ENCODE data around the gene ENTREP3.

Gene ENTREP3

DNA sequence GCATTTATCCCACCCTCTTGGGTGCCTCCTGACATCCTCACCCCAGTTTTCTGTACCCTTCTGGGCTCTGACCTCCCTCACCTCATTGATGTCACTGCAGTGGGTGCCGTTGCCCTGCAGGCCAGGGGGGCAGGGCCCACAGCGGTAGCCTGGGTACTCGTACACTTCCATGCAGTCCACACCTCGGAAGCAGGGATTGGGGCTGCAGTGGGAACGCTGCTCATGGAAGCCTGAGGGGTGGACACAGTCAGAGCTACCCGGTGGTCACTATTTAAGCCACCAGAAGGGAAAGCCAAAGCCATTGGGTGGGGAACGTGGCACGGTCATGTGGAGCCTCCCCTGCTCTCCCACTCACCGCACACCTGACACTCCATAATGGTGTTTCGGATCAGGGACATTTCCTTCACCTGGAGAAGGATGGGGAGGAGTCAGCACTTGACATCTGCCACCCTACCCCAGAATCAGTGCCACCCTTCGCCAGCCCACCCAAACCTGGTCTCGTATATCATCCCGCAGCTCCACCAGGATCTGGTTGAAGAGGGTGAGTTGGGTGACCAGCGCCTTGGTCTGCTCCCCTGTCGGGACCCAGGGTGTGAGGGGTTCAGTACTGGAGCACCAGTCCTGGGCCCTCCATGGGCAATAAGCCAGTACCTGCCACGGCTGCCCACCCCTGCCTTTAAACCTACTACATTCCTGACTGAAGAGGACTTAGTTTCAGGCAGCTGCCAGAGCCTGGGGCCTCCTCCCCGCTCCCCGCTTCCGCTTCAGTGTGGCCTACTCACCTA lies 52.4 kb downstream of the ENTREP3 start:
- no peak overlapping the region for H3K4me3 ChIP-seq (ENCODE audit: low read depth, low read length)
- H3K4me1 ChIP-seq = peaks cover 7% of the 10 kb centered on the region
- no peaks in the 10 kb centered on the region for H3K27me3 ChIP-seq
- TF ChIP-seq, protein P1, sequence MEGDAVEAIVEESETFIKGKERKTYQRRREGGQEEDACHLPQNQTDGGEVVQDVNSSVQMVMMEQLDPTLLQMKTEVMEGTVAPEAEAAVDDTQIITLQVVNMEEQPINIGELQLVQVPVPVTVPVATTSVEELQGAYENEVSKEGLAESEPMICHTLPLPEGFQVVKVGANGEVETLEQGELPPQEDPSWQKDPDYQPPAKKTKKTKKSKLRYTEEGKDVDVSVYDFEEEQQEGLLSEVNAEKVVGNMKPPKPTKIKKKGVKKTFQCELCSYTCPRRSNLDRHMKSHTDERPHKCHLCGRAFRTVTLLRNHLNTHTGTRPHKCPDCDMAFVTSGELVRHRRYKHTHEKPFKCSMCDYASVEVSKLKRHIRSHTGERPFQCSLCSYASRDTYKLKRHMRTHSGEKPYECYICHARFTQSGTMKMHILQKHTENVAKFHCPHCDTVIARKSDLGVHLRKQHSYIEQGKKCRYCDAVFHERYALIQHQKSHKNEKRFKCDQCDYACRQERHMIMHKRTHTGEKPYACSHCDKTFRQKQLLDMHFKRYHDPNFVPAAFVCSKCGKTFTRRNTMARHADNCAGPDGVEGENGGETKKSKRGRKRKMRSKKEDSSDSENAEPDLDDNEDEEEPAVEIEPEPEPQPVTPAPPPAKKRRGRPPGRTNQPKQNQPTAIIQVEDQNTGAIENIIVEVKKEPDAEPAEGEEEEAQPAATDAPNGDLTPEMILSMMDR (IDR thresholded peaks at IDR 0.05; ENCODE audit: low read depth, low read length) = no peak
- H3K36me3 ChIP-seq = peaks cover 18% of the 10 kb centered on the region
- no peak for DNase-seq
- H3K9me3 ChIP-seq = no peaks in the 10 kb centered on the region

DNA sequence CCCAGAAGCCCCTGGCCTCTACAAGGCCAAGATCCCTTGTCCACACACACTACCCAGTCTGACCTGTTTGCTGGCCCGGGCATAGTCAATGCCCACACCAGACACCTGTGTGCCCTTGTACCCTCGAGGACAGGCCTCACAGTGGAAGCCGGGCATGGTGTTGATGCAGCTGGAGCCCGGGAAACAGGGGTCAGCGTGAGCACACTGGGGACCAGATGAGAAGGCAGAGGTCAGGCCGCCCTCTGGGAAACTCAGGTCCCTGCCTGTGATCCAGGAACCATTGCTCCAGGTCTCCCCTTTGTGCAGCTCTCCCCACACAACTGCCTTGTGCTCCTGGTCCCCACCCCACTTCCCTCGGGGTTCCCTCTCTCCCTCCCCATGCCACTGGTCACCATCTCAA lies 53.1 kb downstream of the ENTREP3 start:
- TF ChIP-seq, protein P1 (IDR thresholded peaks at IDR 0.05; ENCODE audit: low read depth, low read length) = no peak
- Histone ChIP-seq H3K4me1 (peaks cover 3% of the 10 kb centered on the region), H3K36me3 (peaks cover 20% of the 10 kb centered on the region), H3K4me3 (ENCODE audit: low read depth, low read length) (no peak overlapping the region), H3K9me3 (no peaks in the 10 kb centered on the region), H3K27me3 (no peaks in the 10 kb centered on the region)
- DNase-seq = no peak

DNA sequence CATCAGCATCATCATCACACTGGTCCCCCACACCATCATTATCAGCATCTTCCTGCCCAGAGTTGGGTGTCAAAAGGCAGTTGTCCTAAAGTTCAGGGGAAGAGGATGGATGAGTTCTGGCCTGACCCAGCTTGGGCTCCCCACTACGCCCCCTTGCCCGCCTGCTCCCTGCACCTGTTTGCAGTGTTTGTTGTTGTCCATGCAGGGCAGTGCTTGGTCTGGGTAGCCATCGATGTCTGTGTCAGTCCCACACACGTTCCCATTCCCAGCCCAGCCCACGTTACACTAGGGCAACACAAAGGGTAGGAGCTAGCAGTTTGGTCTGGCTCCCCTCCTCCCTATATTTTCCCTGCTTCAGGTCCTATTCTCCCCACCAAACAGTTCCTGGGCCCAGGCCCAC lies 54.4 kb downstream of the ENTREP3 start:
- Histone ChIP-seq H3K9me3 (no peaks in the 10 kb centered on the region), H3K4me1 (peaks cover 1% of the 10 kb centered on the region; the same call in 1 of the 2 replicates), H3K36me3 (peaks cover 20% of the 10 kb centered on the region), H3K4me3 (ENCODE audit: low read depth, low read length) (no peak overlapping the region), H3K27me3 (no peaks in the 10 kb centered on the region)
- TF ChIP-seq, protein P1 (IDR thresholded peaks at IDR 0.05; ENCODE audit: low read depth, low read length) = no peak
- DNase-seq = no peak

DNA sequence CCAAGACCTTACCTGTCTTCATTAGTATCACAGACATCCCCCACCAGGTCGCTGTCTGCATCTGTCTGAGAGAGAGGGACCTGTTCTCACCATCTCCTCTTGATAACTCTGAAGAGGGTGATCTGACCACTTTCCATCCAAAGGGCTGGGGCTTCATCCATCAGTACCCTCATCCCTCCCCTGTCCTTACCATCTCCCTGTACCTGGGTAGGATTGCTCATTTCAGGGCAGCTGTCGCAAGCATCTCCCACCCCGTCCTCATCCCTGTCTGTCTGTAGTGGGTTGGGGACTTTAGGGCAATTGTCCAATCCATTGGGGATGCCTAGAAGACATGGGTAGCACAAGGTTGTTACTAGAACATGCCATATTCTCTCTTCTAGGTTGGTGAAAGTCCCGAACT lies 55.5 kb downstream of the ENTREP3 start:
- no peaks in the 10 kb centered on the region for H3K9me3 ChIP-seq
- peaks cover 4% of the 10 kb centered on the region; the same call in 1 of the 2 replicates for H3K4me1 ChIP-seq
- DNase-seq = no peak
- TF ChIP-seq, protein P1 (IDR thresholded peaks at IDR 0.05; ENCODE audit: low read depth, low read length) = no peak
- peaks cover 20% of the 10 kb centered on the region for H3K36me3 ChIP-seq
- H3K4me3 ChIP-seq (ENCODE audit: low read depth, low read length) = no peak overlapping the region
- no peaks in the 10 kb centered on the region for H3K27me3 ChIP-seq

DNA sequence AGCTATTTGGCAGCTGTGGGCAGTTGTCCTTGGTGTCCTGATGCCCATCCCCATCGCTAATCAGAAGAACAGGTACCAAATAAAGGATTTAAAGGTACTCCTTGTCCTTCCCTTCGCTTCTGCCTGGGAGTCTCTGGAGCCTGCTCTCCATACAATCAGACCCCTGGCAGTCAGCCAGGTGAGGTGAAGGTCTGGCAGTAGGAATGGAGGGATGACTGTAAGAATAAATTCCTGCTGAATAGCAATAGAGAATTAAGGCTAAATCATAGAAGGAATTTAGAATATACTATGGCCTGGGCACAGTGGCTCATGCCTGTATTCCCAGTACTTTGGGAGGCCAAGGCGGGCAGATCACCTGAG lies 56.8 kb downstream of the ENTREP3 start:
- H3K36me3 ChIP-seq = peaks cover 20% of the 10 kb centered on the region
- peaks cover 4% of the 10 kb centered on the region; the same call in 1 of the 2 replicates for H3K4me1 ChIP-seq
- TF ChIP-seq, protein P1 (IDR thresholded peaks at IDR 0.05; ENCODE audit: low read depth, low read length) = no peak
- no peaks in the 10 kb centered on the region for H3K27me3 ChIP-seq
- no peaks in the 10 kb centered on the region for H3K9me3 ChIP-seq
- no peak overlapping the region for H3K4me3 ChIP-seq (ENCODE audit: low read depth, low read length)
- peak; percentile 59 for DNase-seq

DNA sequence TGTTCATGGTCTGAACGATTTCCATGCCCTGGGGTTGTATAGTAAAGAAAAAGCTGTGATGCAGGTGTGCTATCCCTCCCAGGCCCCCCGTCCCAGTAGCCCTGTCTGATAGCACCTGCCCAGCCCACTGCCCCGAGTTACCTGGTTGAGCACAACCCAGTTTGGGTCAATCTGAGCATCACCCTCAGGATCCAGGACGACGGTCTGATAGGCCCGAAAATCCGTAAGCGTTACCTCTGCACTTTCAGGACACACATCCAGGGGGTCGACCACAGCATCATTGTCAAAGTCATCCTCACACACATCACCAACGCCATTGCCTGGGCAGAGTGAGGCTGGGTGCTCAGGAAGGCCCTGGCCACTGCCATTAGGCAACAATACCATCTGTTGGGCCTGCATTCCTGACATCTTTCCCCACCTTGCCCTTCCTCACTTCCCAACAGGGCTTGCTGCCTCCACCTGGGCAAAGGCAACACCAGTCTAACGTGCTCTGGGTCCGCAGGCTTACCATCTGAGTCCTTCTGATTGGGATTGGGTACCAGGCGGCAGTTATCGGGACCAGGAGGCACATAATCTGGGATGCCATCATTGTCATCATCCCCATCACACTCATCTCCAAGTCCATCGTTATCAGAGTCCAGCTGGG lies 57.3 kb downstream of the ENTREP3 start:
- peaks cover 20% of the 10 kb centered on the region for H3K36me3 ChIP-seq

More for the DNA sequence above, 57.3 kb downstream of the ENTREP3 start:
- Histone ChIP-seq H3K4me1 (peaks cover 7% of the 10 kb centered on the region), H3K9me3 (no peaks in the 10 kb centered on the region), H3K27me3 (no peaks in the 10 kb centered on the region), H3K4me3 (ENCODE audit: low read depth, low read length) (no peak overlapping the region)
- no peak for DNase-seq
- TF ChIP-seq, protein P1 (IDR thresholded peaks at IDR 0.05; ENCODE audit: low read depth, low read length) = no peak
